RWPE1 (cell line): ENCODE measurements around the gene SCP2.

Experiments
- CTCF ChIA-PET: fragments of 350-600 bp; sonication (Branson Sonifier 250); formaldehyde crosslinking; extraction: SDS; loops from one replicate; lab custom pipeline; 2021; lab: Yijun Ruan, JAX
- POLR2A ChIA-PET: fragments of 400-600 bp; formaldehyde crosslinking; extraction: SDS; loops from one replicate; lab custom pipeline; 2020; ENCODE audit warnings: antibody characterized with exemption; ENCODE audit not compliant: low non-redundant PET; lab: Yijun Ruan, JAX
- DNase-seq: peaks from one replicate; pipeline ENCODE4 v3.0.0; 2012; ENCODE audit warnings: low spot score
- H3K27ac ChIP-seq: fragments of 450-650 bp; 2 replicates; pipeline ENCODE4 v1.5.1; 2017
- TF ChIP-seq, protein P1 (sequence below): fragments of 450-650 bp; conservative IDR thresholded peaks from 2 replicates; pipeline ENCODE4 v1.5.1; 2017; ENCODE audit warnings: low read depth, mild to moderate bottlenecking

The SCP2 gene

DNA sequence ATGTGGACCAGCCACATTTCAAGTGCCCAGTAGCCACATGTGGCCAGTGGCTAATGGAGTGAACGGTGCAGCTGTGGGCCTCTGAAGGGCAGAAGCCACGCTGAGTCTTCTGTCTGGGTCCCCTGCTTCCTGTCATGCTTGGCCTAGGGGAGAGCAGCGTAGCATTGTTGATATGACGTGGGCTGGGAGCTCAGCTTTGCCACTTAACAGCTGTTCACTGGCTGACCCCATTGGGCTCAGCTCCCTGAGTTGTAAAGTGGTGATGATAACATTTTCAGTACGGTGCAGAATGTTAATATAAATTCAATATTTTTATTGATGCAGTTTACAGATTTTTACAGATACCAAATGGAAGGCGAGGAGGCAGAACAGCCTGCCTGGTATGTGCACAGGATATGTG is 139.4 kb downstream of the SCP2 start:
- H3K27ac ChIP-seq, result no peak overlapping the region
- ChIA-PET CTCF (no interaction called here), POLR2A (no interaction called here)
- no peak for DNase-seq
- TF ChIP-seq, protein P1, sequence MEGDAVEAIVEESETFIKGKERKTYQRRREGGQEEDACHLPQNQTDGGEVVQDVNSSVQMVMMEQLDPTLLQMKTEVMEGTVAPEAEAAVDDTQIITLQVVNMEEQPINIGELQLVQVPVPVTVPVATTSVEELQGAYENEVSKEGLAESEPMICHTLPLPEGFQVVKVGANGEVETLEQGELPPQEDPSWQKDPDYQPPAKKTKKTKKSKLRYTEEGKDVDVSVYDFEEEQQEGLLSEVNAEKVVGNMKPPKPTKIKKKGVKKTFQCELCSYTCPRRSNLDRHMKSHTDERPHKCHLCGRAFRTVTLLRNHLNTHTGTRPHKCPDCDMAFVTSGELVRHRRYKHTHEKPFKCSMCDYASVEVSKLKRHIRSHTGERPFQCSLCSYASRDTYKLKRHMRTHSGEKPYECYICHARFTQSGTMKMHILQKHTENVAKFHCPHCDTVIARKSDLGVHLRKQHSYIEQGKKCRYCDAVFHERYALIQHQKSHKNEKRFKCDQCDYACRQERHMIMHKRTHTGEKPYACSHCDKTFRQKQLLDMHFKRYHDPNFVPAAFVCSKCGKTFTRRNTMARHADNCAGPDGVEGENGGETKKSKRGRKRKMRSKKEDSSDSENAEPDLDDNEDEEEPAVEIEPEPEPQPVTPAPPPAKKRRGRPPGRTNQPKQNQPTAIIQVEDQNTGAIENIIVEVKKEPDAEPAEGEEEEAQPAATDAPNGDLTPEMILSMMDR, result no peak

DNA sequence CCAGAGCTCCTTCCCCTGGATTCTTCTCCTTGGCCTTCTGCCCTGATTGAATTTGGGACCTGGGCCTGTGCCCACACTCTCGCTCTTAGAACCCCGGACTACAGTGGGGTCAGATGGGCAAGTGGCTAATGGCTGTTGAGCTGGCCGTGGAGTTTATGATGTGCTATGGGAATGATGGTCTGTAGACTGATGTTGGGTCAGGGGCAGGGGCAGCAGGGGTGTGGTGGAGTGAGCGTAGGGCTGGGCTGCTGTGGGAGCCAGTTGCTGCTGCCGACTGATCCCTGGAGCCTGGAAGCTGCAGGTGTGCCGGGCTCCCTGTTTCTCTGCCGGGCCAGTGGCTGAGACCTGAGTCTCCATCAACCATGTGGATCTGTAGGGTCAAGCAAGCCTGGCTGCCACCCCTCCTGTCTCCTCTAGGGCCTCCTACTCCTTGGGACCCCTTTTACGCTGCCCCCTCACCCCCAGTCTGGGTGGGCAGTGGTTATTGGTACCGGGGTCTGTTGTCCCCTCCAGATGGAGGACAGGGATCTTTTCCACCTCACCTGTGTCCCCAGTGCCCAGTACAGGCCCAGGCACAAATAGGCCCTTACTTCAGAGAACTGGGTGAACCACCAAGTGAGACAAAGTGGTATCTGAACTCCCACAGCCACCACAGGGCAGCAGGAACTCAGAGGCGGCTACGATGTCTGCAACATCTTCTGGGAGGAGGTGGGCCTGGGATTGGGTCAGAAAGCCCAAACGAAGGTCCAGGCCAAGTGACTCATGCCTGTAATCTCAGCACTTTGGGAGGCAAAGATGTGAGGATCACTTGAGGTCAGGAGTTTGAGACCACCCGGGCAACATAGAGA is 140.0 kb downstream of the SCP2 start:
- CTCF ChIA-PET, result interaction anchor here (0.8 kb wide), 1 partner anchor 8 kb away, joined by 3 read pairs; no protein-coding TSS in a partner anchor

DNA sequence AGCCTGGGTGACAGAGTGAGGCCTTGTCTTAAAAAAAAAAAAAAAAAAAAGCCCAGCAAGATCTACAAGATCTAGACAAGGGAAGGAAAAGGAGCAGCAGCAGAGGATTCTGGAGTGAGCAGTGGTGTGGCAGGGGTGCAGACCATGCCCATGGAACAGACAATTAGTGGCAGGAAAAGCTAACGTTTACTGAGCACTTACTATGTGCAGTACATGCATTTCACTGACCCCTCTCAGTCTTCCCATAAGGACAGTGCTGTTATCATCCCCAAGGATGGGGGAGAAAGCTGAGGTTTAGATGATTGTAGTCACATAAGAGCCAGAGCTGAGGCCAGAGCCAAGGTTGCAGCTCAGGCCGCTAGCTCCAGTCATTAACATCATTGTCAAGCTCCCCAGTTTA is 140.8 kb downstream of the SCP2 start:
- DNase-seq, result no peak
- H3K27ac ChIP-seq, result no peak overlapping the region
- ChIA-PET CTCF (interaction anchor here (0.6 to 0.8 kb wide), 2 partner anchors 8 to 235 kb away, joined by 3 read pairs; no protein-coding TSS in a partner anchor), POLR2A (no interaction called here)
- TF ChIP-seq, protein P1, result no peak

More for the DNA sequence above, 140.0 kb downstream of the SCP2 start:
- TF ChIP-seq, protein P1, result no peak
- no peak overlapping the region for H3K27ac ChIP-seq
- POLR2A ChIA-PET, result no interaction called here
- DNase-seq, result no peak

DNA sequence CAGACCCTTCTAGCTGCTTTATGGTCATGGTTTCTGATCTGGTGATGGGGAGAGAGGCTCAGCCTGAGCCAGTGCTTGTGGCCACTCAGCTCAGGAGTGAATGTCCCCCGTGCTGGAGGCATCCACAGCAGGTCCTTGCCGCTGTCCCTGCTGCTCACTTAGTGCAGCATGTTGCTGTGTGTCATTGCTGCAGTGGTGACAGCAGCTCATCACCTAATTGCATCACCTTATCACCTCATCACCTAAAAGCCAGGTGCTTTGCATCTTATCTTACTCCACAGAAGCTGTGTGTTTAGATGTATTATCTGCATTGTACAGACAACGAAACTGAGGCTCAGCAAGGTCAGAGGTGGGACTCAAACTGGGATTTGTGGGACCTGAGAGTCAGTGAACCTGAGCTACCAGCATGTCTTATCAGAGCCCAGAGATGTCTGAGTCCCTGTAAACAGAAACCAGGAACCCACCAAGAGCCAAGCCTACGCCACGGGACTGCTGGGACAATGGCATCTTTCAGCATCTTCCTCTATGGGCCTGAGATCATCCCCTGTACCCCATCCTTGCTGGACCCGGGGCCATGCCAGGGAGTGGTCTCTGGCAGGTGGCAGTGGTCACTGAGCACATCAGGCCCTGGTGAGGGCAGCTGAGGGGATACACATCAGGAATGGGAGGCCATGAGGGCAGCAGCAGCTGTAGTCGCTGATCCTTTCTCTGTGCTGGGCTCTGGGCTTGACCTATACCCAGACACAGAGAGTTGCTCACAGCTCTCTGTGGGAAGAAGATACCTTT is 141.4 kb downstream of the SCP2 start:
- ChIA-PET CTCF (interaction anchor here (0.6 to 0.8 kb wide), 3 partner anchors 9 to 236 kb away, joined by 3 read pairs; no protein-coding TSS in a partner anchor), POLR2A (interaction anchor here (0.5 kb wide), 1 partner anchor 777 kb away, joined by 4 read pairs; no protein-coding TSS in a partner anchor)
- no peak overlapping the region for H3K27ac ChIP-seq
- no peak for DNase-seq
- TF ChIP-seq, protein P1, result no peak

DNA sequence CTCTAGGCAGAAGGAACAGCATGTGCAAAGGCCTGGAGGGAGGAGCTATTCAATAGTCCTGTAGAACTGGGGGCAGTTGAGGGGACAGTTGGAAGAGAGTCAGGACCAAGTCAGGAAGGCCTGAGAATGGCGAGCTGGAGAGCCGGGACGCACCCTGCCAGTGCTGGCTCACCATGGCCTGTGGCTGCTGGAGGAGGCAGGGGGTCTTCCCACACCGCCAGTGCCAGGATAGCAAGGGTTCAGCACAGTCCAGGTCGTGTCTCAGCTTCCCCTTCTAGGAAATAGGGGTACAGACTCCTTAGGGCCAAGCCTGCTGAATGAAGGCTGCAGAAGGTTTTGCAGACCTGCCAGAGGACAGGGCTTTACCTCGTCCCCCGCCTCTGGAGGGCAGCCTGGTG is 142.2 kb downstream of the SCP2 start:
- ChIA-PET POLR2A (no interaction called here), CTCF (interaction anchor here (0.7 kb wide), 2 partner anchors 9 to 10 kb away, joined by 3 read pairs; no protein-coding TSS in a partner anchor)
- TF ChIP-seq, protein P1, result no peak
- DNase-seq, result no peak
- no peak overlapping the region for H3K27ac ChIP-seq

DNA sequence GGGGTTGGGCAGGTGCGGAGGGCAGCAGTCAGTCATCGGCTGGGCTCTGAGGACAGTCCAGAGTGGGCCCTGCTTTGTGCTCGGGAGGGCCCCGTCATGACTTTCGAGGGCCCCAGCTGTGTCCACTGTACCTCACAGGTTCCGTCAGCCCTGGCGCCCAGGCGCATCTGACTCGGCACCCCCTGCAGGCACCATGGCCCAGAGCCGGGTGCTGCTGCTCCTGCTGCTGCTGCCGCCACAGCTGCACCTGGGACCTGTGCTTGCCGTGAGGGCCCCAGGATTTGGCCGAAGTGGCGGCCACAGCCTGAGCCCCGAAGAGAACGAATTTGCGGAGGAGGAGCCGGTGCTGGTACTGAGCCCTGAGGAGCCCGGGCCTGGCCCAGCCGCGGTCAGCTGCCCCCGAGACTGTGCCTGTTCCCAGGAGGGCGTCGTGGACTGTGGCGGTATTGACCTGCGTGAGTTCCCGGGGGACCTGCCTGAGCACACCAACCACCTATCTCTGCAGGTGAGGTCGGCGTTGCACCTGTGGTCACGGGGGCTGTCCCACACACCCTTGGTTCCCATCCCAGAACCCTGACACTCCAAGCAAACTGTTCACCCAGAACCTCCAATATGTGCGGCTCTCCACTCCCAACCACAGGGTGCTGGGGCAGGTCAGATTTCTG is 142.7 kb downstream of the SCP2 start:
- TF ChIP-seq, protein P1, result no peak
- DNase-seq, result no peak
- POLR2A ChIA-PET, result no interaction called here
- CTCF ChIA-PET, result interaction anchor here (0.7 kb wide), 1 partner anchor 9 kb away, joined by 3 read pairs; no protein-coding TSS in a partner anchor
- no peak overlapping the region for H3K27ac ChIP-seq
